ENCODE results near the gene CST9.
"Not testable (repeated sequence)": the region's sequence is repeated elsewhere in the genome, so short reads cannot be mapped to it uniquely, and the experiment has no call there.

Gene CST9

GRCh38 chr20:23585808-23586734, 19.6 kb downstream of the CST9 start:
- DNase-seq = no peak

DNA sequence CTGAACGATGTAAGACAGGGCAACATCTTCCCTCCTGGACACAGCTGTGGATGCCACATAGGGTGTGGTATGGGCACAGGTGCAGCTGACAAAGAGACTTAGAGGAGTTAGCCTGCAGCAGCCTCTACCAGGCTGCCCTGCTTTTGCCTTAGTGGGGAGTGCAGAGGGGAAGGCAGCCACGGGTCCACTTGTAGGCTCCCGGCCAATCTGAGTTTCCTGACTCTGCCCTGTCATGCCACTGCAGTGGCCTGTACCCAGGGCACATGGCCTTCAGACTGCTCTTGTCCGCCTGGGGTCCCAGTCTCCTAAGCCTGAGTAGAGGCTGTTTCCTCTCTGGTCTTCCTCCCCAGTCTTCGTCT, 20.3 kb downstream of the CST9 start:
- DNase-seq = no peak

DNA sequence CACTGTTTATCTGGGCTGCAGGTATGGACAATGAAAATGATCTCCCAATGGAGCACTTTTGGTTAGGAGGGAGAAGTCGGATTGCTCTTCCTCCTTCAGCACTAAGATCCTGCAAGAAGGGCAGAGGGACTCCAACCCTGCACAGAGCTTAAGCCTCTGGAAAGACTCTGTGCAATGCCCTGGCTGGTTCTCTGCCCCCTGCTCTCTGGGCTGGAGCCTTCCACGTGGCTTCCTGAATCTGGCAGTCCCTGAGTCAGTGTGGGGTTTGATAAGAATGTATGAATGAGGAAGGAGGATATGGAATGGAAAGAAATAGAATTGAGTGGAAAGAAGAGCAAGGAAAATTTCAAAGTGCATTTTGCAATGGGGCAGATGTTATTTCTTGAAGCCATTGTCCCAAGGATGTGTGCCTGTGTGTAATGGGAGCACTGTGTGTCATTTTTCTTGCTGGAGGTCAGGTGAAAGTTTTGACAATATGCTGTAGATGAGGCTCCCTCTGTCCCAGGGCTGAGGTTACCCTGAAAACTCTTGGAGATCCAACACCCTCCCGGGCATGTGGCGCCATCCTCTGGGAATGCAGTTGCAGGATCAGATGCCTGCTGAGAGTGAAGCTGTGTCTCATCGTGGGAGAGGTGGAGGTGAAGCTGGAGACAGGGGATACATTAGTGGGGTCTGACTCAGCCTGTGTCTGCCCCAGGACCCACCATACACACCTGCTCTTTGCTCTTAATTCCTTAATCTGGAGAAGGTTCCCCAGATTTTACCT, 21.1 kb downstream of the CST9 start:
- DNase-seq = no peak

GRCh38 chr20:23583526-23583925, 22.2 kb downstream of the CST9 start:
- DNase-seq = no peak

DNA sequence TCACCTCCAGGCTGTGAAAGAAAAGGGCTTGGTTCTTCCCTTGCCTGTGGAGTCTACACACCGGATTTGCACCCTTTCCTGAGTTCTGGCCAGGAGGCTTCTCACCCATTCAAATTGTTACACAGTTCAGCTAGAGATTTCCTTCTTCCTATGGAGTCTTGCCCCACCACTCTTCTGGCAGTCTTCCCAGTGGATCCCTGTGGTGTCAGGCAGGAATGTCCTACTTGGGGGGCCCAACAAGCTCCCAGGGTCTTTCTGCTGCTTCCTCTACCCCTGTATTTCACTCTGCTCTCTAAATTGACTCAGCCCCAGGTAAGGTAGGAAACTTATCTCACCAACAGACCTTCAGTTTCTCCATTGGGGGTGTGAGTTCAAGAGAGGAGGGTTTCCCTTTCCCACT, 23.4 kb downstream of the CST9 start:
- DNase-seq = no peak

GRCh38 chr20:23581833-23582232, 23.9 kb downstream of the CST9 start:
- not testable (repeated sequence) for DNase-seq

GRCh38 chr20:23574977-23575376, 30.7 kb downstream of the CST9 start:
- DNase-seq = no peak

GRCh38 chr20:23570178-23570760, 35.4 kb downstream of the CST9 start:
- DNase-seq = no peak

- no peak for DNase-seq
These were observed 36.1 kb downstream of the CST9 start for GRCh38 chr20:23569570-23569969.

GRCh38 chr20:23568971-23569330, 36.8 kb downstream of the CST9 start:
- no peak for DNase-seq

GRCh38 chr20:23568320-23568970, 37.3 kb downstream of the CST9 start, which contains the start of gene CST9L:
CST9L (minus strand) TSS chr20:23568484; CDS start chr20:23568450, 34 bp downstream.
- DNase-seq = no peak

- no peak for DNase-seq
These were observed 39.4 kb downstream of the CST9 start for GRCh38 chr20:23566199-23566932.

- no peak for DNase-seq
These were observed 40.1 kb downstream of the CST9 start for GRCh38 chr20:23565503-23566045.

- DNase-seq = no peak
These were observed 40.8 kb downstream of the CST9 start for GRCh38 chr20:23564927-23565326.

GRCh38 chr20:23562721-23563342, 42.9 kb downstream of the CST9 start:
- DNase-seq = no peak

- DNase-seq = no peak
These were observed 51.3 kb downstream of the CST9 start for GRCh38 chr20:23554401-23554800.

Data from activated gamma-delta T cell treated with Interleukin-2 at 50 U/mL for 16 hours (primary cell).